ENCODE data around the gene SPTLC3.

DNA sequence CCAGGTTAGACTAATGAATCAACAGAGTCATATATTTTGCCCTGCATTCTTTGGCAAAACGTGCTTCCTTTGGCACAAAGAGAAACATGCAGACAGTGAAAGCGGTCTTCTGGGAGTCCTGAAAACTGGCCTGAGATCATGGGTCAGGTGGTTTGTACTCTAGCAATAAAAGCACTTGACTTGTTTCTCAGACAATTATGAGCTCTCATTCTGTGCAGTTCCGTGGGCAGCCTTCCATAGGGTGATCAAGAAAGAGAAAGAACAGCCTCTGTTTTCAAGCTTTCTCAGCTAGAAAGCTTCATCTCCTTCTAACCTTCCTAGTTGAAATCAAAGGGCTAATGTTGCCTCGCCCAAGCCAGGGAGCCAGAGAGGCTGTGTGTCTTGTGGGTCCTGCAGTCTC, 149.6 kb downstream of the SPTLC3 start:
- TF ChIP-seq, protein P1, sequence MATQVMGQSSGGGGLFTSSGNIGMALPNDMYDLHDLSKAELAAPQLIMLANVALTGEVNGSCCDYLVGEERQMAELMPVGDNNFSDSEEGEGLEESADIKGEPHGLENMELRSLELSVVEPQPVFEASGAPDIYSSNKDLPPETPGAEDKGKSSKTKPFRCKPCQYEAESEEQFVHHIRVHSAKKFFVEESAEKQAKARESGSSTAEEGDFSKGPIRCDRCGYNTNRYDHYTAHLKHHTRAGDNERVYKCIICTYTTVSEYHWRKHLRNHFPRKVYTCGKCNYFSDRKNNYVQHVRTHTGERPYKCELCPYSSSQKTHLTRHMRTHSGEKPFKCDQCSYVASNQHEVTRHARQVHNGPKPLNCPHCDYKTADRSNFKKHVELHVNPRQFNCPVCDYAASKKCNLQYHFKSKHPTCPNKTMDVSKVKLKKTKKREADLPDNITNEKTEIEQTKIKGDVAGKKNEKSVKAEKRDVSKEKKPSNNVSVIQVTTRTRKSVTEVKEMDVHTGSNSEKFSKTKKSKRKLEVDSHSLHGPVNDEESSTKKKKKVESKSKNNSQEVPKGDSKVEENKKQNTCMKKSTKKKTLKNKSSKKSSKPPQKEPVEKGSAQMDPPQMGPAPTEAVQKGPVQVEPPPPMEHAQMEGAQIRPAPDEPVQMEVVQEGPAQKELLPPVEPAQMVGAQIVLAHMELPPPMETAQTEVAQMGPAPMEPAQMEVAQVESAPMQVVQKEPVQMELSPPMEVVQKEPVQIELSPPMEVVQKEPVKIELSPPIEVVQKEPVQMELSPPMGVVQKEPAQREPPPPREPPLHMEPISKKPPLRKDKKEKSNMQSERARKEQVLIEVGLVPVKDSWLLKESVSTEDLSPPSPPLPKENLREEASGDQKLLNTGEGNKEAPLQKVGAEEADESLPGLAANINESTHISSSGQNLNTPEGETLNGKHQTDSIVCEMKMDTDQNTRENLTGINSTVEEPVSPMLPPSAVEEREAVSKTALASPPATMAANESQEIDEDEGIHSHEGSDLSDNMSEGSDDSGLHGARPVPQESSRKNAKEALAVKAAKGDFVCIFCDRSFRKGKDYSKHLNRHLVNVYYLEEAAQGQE (IDR thresholded peaks at IDR 0.05; ENCODE audit: insufficient replicate concordance, low read depth): no peak
- TF ChIP-seq, protein P2, sequence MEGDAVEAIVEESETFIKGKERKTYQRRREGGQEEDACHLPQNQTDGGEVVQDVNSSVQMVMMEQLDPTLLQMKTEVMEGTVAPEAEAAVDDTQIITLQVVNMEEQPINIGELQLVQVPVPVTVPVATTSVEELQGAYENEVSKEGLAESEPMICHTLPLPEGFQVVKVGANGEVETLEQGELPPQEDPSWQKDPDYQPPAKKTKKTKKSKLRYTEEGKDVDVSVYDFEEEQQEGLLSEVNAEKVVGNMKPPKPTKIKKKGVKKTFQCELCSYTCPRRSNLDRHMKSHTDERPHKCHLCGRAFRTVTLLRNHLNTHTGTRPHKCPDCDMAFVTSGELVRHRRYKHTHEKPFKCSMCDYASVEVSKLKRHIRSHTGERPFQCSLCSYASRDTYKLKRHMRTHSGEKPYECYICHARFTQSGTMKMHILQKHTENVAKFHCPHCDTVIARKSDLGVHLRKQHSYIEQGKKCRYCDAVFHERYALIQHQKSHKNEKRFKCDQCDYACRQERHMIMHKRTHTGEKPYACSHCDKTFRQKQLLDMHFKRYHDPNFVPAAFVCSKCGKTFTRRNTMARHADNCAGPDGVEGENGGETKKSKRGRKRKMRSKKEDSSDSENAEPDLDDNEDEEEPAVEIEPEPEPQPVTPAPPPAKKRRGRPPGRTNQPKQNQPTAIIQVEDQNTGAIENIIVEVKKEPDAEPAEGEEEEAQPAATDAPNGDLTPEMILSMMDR (IDR thresholded peaks at IDR 0.05; ENCODE audit: insufficient read depth, low read length): no peak

Data from HL-60 (cell line).